WTC11 (cell line): ENCODE data around the gene LGALS8.

Experiments
- CBFB ChIP-seq: sonication (generic); formaldehyde crosslinking; IDR thresholded peaks from 2 replicates; pipeline ENCODE4 v1.8.1; 2022; ENCODE audit warnings: mild to moderate bottlenecking, low read depth, missing genetic modification reagents
- CREM ChIP-seq: sonication (generic); formaldehyde crosslinking; IDR thresholded peaks from 2 replicates; pipeline ENCODE4 v1.8.1; 2022; ENCODE audit warnings: mild to moderate bottlenecking, missing genetic modification reagents, moderate library complexity
- MXD4 ChIP-seq: fragments of 250-450 bp; sonication (Bioruptor Pico); IDR thresholded peaks from 2 replicates; pipeline ENCODE4 v1.8.0; 2021; ENCODE audit warnings: mild to moderate bottlenecking, moderate library complexity, borderline replicate concordance
- NFYB ChIP-seq: sonication (generic); formaldehyde crosslinking; conservative IDR thresholded peaks from 2 replicates; pipeline ENCODE4 v1.8.0; 2022; ENCODE audit warnings: low read depth, missing genetic modification reagents
- SMAD3 ChIP-seq: sonication (generic); formaldehyde crosslinking; IDR thresholded peaks from 2 replicates; pipeline ENCODE4 v1.8.0; 2022; ENCODE audit warnings: missing genetic modification reagents, mild to moderate bottlenecking, borderline replicate concordance
- TCF7 ChIP-seq: sonication (generic); formaldehyde crosslinking; IDR thresholded peaks from 2 replicates; pipeline ENCODE4 v1.8.0; 2022; ENCODE audit warnings: mild to moderate bottlenecking, low read depth, missing genetic modification reagents, moderate library complexity
- ZNF671 ChIP-seq: fragments of 250-450 bp; sonication (Bioruptor Pico); IDR thresholded peaks from 2 replicates; pipeline ENCODE4 v1.8.0; 2021; ENCODE audit warnings: mild to moderate bottlenecking
- TF ChIP-seq, protein P1 (sequence below): fragments of 200-600 bp; IDR thresholded peaks from 2 replicates; pipeline ENCODE4 v1.8.0; 2022; ENCODE audit warnings: antibody characterized with exemption
- TF ChIP-seq, protein P2 (sequence below): sonication (generic); formaldehyde crosslinking; conservative IDR thresholded peaks from 2 replicates; pipeline ENCODE4 v1.8.1; 2022; ENCODE audit warnings: mild to moderate bottlenecking, missing genetic modification reagents

GRCh38 chr1:236552096-236552495 is 28.3 kb downstream of the LGALS8 start:
- TF ChIP-seq, protein P1, sequence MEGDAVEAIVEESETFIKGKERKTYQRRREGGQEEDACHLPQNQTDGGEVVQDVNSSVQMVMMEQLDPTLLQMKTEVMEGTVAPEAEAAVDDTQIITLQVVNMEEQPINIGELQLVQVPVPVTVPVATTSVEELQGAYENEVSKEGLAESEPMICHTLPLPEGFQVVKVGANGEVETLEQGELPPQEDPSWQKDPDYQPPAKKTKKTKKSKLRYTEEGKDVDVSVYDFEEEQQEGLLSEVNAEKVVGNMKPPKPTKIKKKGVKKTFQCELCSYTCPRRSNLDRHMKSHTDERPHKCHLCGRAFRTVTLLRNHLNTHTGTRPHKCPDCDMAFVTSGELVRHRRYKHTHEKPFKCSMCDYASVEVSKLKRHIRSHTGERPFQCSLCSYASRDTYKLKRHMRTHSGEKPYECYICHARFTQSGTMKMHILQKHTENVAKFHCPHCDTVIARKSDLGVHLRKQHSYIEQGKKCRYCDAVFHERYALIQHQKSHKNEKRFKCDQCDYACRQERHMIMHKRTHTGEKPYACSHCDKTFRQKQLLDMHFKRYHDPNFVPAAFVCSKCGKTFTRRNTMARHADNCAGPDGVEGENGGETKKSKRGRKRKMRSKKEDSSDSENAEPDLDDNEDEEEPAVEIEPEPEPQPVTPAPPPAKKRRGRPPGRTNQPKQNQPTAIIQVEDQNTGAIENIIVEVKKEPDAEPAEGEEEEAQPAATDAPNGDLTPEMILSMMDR, result no peak
- TF ChIP-seq TCF7 (no peak), NFYB (CRISPR knock-in tag) (no peak), CREM (CRISPR knock-in tag) (no peak), MXD4 (no peak), SMAD3 (CRISPR knock-in tag) (no peak), ZNF671 (CRISPR knock-in tag) (no peak), CBFB (no peak)
- TF ChIP-seq, protein P2, sequence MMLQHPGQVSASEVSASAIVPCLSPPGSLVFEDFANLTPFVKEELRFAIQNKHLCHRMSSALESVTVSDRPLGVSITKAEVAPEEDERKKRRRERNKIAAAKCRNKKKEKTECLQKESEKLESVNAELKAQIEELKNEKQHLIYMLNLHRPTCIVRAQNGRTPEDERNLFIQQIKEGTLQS (CRISPR knock-in tag), result no peak
